SK-N-SH (cell line): ENCODE results near the gene NUDT1. TPM values are rescaled to one million over a fixed set of nuclear protein-coding genes. Genes with fewer than 3 reads are reported as not detected.

ENCODE experiments used
- CTCF ChIA-PET: fragments of 300-600, 350-600 bp; formaldehyde crosslinking; extraction: SDS; loops from one replicate; lab custom pipeline; 2021; lab: Yijun Ruan, JAX
- POLR2A ChIA-PET: fragments of 350-600 bp; sonication (Branson Sonifier 250); formaldehyde crosslinking; extraction: SDS; loops from one replicate; lab custom pipeline; 2020; ENCODE audit warnings: antibody characterized with exemption, inconsistent platforms; lab: Yijun Ruan, JAX
- DNase-seq: peaks from one replicate; pipeline ENCODE4 v3.0.0; 2012
- H2AFZ ChIP-seq: fragments of 200-600 bp; sonication (generic); 2 replicates; pipeline ENCODE4 v1.8.1; 2016; ENCODE audit warnings: antibody characterized with exemption, mild to moderate bottlenecking, low read depth
- H3F3A ChIP-seq: fragments of 200-600 bp; sonication (generic); replicated peaks from 2 replicates; pipeline ENCODE3; 2016; ENCODE audit warnings: antibody characterized with exemption, mild to moderate bottlenecking; ENCODE audit not compliant: insufficient read depth
- H3K27ac ChIP-seq, 2 experiments: fragments of 200-500 bp in 1 of 2; fragments of 200-600 bp in 1 of 2; sonication (Bioruptor generic) in 1 of 2; sonication (generic), shearing (Covaris generic) in 1 of 2; 2 replicates each; pipeline versions ENCODE4 v1.5.1 to v1.6.1; 2014 to 2016; ENCODE audit warnings: low read depth in 2 of 2, inconsistent platforms in 1 of 2, low read length in 1 of 2, mild to moderate bottlenecking in 1 of 2, mixed read lengths in 1 of 2
- H3K27me3 ChIP-seq: fragments of 200-600 bp; sonication (generic), shearing (Covaris generic); 2 replicates; pipeline ENCODE4 v1.6.1; 2016; ENCODE audit warnings: mixed run types; ENCODE audit not compliant: insufficient read depth
- H3K36me3 ChIP-seq, 2 experiments: fragments of 200-500 bp in 1 of 2; fragments of 200-600 bp in 1 of 2; sonication (Bioruptor generic) in 1 of 2; sonication (generic) in 1 of 2; replicated peaks in 1 of 2; 2 replicates each; pipeline versions ENCODE3 to v1.5.1; 2014 to 2016; ENCODE audit warnings: low read length in 1 of 2, mild to moderate bottlenecking in 1 of 2; ENCODE audit not compliant: insufficient read depth in 2 of 2, control insufficient read depth in 1 of 2
- H3K4me1 ChIP-seq, 2 experiments: fragments of 200-500 bp in 1 of 2; fragments of 200-600 bp in 1 of 2; sonication (Bioruptor generic) in 1 of 2; sonication (generic), shearing (Covaris generic) in 1 of 2; 2 replicates each; pipeline versions ENCODE4 v1.5.1 to v1.6.1; 2014 to 2016; ENCODE audit warnings: low read depth in 1 of 2, low read length in 1 of 2, mixed run types in 1 of 2; ENCODE audit not compliant: insufficient read depth in 2 of 2, control insufficient read depth in 1 of 2
- H3K4me2 ChIP-seq: fragments of 200-600 bp; sonication (generic), shearing (Covaris generic); 2 replicates; pipeline ENCODE4 v1.6.1; 2017; ENCODE audit warnings: mixed run types
- H3K4me3 ChIP-seq, 2 experiments: fragments of 200-500 bp in 1 of 2; fragments of 200-600 bp in 1 of 2; sonication (Bioruptor generic) in 1 of 2; sonication (generic), shearing (Covaris generic) in 1 of 2; 2 replicates each; pipeline versions ENCODE4 v1.5.1 to v1.8.1; 2014 to 2016; ENCODE audit warnings: low read depth in 2 of 2, inconsistent platforms in 1 of 2, low read length in 1 of 2, mild to moderate bottlenecking in 1 of 2, mixed read lengths in 1 of 2, moderate library complexity in 1 of 2
- H3K79me2 ChIP-seq: fragments of 200-600 bp; sonication (generic); 2 replicates; pipeline ENCODE4 v1.8.1; 2017; ENCODE audit warnings: mild to moderate bottlenecking; ENCODE audit not compliant: insufficient read depth
- H3K9ac ChIP-seq: fragments of 200-600 bp; sonication (generic); 2 replicates; pipeline ENCODE4 v1.6.1; 2017; ENCODE audit warnings: mixed run types
- H3K9me2 ChIP-seq: fragments of 200-600 bp; sonication (generic); 2 replicates; pipeline ENCODE4 v1.6.1; 2017; ENCODE audit warnings: mixed run types
- H3K9me3 ChIP-seq: fragments of 200-600 bp; sonication (generic); 2 replicates; pipeline ENCODE4 v1.6.1; 2017; ENCODE audit warnings: mixed run types, mild to moderate bottlenecking, moderate library complexity
- H4K20me1 ChIP-seq: fragments of 200-600 bp; sonication (generic); 2 replicates; pipeline ENCODE4 v1.6.1; 2017; ENCODE audit warnings: mild to moderate bottlenecking, mixed run types; ENCODE audit not compliant: insufficient read depth
- CHD2 ChIP-seq: fragments of 150-350 bp; IDR thresholded peaks from 2 replicates; pipeline ENCODE4 v1.6.1; 2018; ENCODE audit warnings: low read length; ENCODE audit not compliant: partially characterized antibody
- EZH2phosphoT487 ChIP-seq: fragments of 200-600 bp; sonication (generic); IDR thresholded peaks from 2 replicates; pipeline ENCODE4 v1.6.1; 2017; ENCODE audit warnings: low read depth, mixed run types, mild to moderate bottlenecking, antibody characterized with exemption, moderate library complexity, borderline replicate concordance
- FOSL2 ChIP-seq: IDR thresholded peaks from 2 replicates; pipeline ENCODE4 v1.4.0; 2012; ENCODE audit warnings: low read depth, mild to moderate bottlenecking, moderate library complexity, borderline replicate concordance
- FOXM1 ChIP-seq: IDR thresholded peaks from 2 replicates; pipeline ENCODE4 v1.4.0; 2012; ENCODE audit warnings: low read depth, mild to moderate bottlenecking
- GATA2 ChIP-seq: sonication (generic); formaldehyde crosslinking; IDR thresholded peaks from 2 replicates; pipeline ENCODE4 v1.5.0; 2020; ENCODE audit warnings: mild to moderate bottlenecking, missing genetic modification reagents
- MEF2A ChIP-seq: IDR thresholded peaks from 2 replicates; pipeline ENCODE4 v1.4.0; 2012; ENCODE audit warnings: low read depth, borderline replicate concordance
- MXI1 ChIP-seq: IDR thresholded peaks from 2 replicates; pipeline ENCODE4 v1.6.1; 2012; ENCODE audit warnings: mild to moderate bottlenecking, low read depth, low read length, improper control_type of control experiment
- POLR2AphosphoS5 ChIP-seq: IDR thresholded peaks from 2 replicates; pipeline ENCODE4 v1.6.1; 2012; ENCODE audit warnings: low read depth, low read length
- RCOR1 ChIP-seq: fragments of 150-350 bp; IDR thresholded peaks from 2 replicates; pipeline ENCODE4 v1.6.1; 2017; ENCODE audit warnings: antibody characterized with exemption, low read length
- SMC3 ChIP-seq: IDR thresholded peaks from 2 replicates; pipeline ENCODE4 v1.6.1; 2012; ENCODE audit warnings: low read depth, low read length, improper control_type of control experiment
- TCF12 ChIP-seq: IDR thresholded peaks from 2 replicates; pipeline ENCODE4 v1.4.0; 2012
- TEAD4 ChIP-seq: IDR thresholded peaks from 2 replicates; pipeline ENCODE4 v1.4.0; 2012; ENCODE audit warnings: mild to moderate bottlenecking, borderline replicate concordance; ENCODE audit not compliant: insufficient read depth
- WGBS: methylation state at CpG from one replicate; pipeline ENCODE4 v1.1.6; 2017; ENCODE audit warnings: low lambda C conversion rate; 5-methylcytosine and 5-hydroxymethylcytosine counted together
- polyA plus RNA-seq, 3 experiments: library from polyadenylated mRNA; depleted of rRNA; stranded (reverse); fragments of >200 nt; gene quantifications; 2 replicates each; pipeline ENCODE4 v1.2.3, GENCODE V29; 2012
- TF ChIP-seq, protein P1 (sequence below): IDR thresholded peaks from 2 replicates; pipeline ENCODE4 v1.4.0; 2012; ENCODE audit warnings: low read depth, borderline replicate concordance
- TF ChIP-seq, protein P2 (sequence below): fragments of 150-350 bp; IDR thresholded peaks from 2 replicates; pipeline ENCODE4 v1.6.1; 2016; ENCODE audit warnings: mild to moderate bottlenecking, low read depth, low read length
- TF ChIP-seq, protein P3 (sequence below): fragments of 200-600 bp; sonication (generic); IDR thresholded peaks from 2 replicates; pipeline ENCODE4 v1.6.1; 2017; ENCODE audit warnings: antibody characterized with exemption, mild to moderate bottlenecking, moderate library complexity

Gene NUDT1
- polyA plus RNA-seq, 1 of the 3 experiments (the other 2 are of a cell fraction), result 98.1 TPM

- TF ChIP-seq RCOR1, result no peak
- TF ChIP-seq, protein P1, sequence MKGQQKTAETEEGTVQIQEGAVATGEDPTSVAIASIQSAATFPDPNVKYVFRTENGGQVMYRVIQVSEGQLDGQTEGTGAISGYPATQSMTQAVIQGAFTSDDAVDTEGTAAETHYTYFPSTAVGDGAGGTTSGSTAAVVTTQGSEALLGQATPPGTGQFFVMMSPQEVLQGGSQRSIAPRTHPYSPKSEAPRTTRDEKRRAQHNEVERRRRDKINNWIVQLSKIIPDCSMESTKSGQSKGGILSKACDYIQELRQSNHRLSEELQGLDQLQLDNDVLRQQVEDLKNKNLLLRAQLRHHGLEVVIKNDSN, result no peak
- TF ChIP-seq MEF2A, result no peak
- no peak for TF ChIP-seq TCF12
- TF ChIP-seq GATA2 (CRISPR knock-in tag), result no peak
- TF ChIP-seq POLR2AphosphoS5, result no peak
- TF ChIP-seq, protein P2, sequence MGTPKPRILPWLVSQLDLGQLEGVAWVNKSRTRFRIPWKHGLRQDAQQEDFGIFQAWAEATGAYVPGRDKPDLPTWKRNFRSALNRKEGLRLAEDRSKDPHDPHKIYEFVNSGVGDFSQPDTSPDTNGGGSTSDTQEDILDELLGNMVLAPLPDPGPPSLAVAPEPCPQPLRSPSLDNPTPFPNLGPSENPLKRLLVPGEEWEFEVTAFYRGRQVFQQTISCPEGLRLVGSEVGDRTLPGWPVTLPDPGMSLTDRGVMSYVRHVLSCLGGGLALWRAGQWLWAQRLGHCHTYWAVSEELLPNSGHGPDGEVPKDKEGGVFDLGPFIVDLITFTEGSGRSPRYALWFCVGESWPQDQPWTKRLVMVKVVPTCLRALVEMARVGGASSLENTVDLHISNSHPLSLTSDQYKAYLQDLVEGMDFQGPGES, result no peak
- no peak for TF ChIP-seq MXI1
- TF ChIP-seq CHD2, result no peak
- ChIA-PET POLR2A (interaction anchor here (1.6 kb wide), 1 partner anchor 97 kb away, joined by 5 read pairs; no protein-coding TSS in a partner anchor), CTCF (interaction anchor here (1.3 to 1.7 kb wide), 2 partner anchors 9 to 10 kb away, joined by 3 to 7 read pairs; no protein-coding TSS in a partner anchor)
- Histone ChIP-seq H3K9me3 (no peaks in the 10 kb centered on the region), H3K9ac (no peak overlapping the region), H3K4me3 (no peak overlapping the region), H3F3A (no peaks in the 10 kb centered on the region), H3K36me3 (peaks cover 0 to 20% of the 10 kb centered on the region in 2 experiments), H2AFZ (no peak overlapping the region), H3K4me2 (no peak overlapping the region), H3K4me1 (peaks cover 0 to 8% of the 10 kb centered on the region in 2 experiments; a peak in 1 of 4 replicates), H3K9me2 (no peaks in the 10 kb centered on the region), H3K79me2 (no peaks in the 10 kb centered on the region), H3K27me3 (no peaks in the 10 kb centered on the region), H3K27ac (no peak overlapping the region), H4K20me1 (no peaks in the 10 kb centered on the region)
- peak; percentile 33 for DNase-seq
- WGBS, result 96% methylated on average over 21 of the region's 38 CpGs
Measured at GRCh38 chr7:2257046-2257551, 15.1 kb downstream of the NUDT1 start.

DNA sequence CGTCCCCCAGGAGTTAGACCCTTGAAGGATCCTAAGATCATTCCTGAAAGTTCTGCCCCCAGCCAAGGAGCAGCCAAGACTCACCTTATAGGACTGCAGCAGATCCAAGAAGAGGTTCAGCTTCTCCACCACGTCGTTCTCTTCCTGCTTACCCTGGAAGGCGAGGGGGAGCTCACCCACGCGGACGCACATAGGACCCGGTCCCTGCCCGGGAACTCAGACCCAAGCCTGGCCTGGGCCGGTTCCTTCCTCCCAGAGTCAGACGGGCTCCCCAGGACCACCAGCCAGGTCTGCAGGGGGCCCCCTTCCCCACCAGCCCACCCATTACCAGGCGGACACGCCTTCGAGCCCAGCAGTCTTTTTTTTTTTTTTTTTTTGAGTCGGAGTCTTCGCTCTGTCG lies 15.6 kb downstream of the NUDT1 start:
- Histone ChIP-seq H3K27ac (no peak overlapping the region), H4K20me1 (no peaks in the 10 kb centered on the region), H3K9ac (no peak overlapping the region), H3K79me2 (no peaks in the 10 kb centered on the region), H3K9me2 (no peaks in the 10 kb centered on the region), H3K27me3 (no peaks in the 10 kb centered on the region), H2AFZ (no peak overlapping the region), H3K36me3 (peaks cover 0 to 20% of the 10 kb centered on the region in 2 experiments), H3K4me3 (no peak overlapping the region), H3F3A (no peaks in the 10 kb centered on the region), H3K4me1 (peaks cover 0 to 8% of the 10 kb centered on the region in 2 experiments; a peak in 1 of 4 replicates), H3K4me2 (no peak overlapping the region), H3K9me3 (no peaks in the 10 kb centered on the region)
- ChIA-PET POLR2A (interaction anchor here (1.6 kb wide), 1 partner anchor 96 kb away, joined by 5 read pairs; no protein-coding TSS in a partner anchor), CTCF (interaction anchor here (1.7 kb wide), 1 partner anchor 10 kb away, joined by 7 read pairs; no protein-coding TSS in a partner anchor)
- 99% methylated on average over 17 of the region's 17 CpGs for WGBS
- DNase-seq, result peak; percentile 23
- TF ChIP-seq EZH2phosphoT487, result no peak
- TF ChIP-seq FOSL2, result no peak
- no peak for TF ChIP-seq MEF2A
- no peak for TF ChIP-seq FOXM1
- TF ChIP-seq TEAD4, result no peak
- no peak for TF ChIP-seq SMC3
- no peak for TF ChIP-seq RCOR1
- no peak for TF ChIP-seq POLR2AphosphoS5
- TF ChIP-seq, protein P3, sequence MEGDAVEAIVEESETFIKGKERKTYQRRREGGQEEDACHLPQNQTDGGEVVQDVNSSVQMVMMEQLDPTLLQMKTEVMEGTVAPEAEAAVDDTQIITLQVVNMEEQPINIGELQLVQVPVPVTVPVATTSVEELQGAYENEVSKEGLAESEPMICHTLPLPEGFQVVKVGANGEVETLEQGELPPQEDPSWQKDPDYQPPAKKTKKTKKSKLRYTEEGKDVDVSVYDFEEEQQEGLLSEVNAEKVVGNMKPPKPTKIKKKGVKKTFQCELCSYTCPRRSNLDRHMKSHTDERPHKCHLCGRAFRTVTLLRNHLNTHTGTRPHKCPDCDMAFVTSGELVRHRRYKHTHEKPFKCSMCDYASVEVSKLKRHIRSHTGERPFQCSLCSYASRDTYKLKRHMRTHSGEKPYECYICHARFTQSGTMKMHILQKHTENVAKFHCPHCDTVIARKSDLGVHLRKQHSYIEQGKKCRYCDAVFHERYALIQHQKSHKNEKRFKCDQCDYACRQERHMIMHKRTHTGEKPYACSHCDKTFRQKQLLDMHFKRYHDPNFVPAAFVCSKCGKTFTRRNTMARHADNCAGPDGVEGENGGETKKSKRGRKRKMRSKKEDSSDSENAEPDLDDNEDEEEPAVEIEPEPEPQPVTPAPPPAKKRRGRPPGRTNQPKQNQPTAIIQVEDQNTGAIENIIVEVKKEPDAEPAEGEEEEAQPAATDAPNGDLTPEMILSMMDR, result no peak
- TF ChIP-seq, all 33 proteins: peak for 0
